HepG2 (cell line): ENCODE results near the gene NES. TPM values are rescaled to one million over a fixed set of nuclear protein-coding genes. Genes with fewer than 3 reads are reported as not detected.
A peak's percentile ranks its signal among the peaks of the same experiment; 100 is the strongest.

Source experiments
- ATAC-seq: fragments of 200-7000 bp; cut with Tn5 transposase; 3 replicates; pipeline ENCODE4 v1.9.1; 2020; ENCODE audit warnings: mild to moderate bottlenecking, moderate library complexity
- BruUV-seq: library from RNA; stranded (reverse); fragments of 400-500 nt; replicated peaks from 2 replicates; lab custom pipeline; 2021; lab: Mats Ljungman, UMichigan
- CTCF ChIA-PET: fragments of 300-600 bp; formaldehyde crosslinking; extraction: SDS; loops from one replicate; lab custom pipeline; 2021; ENCODE audit warnings: low total read pairs, inconsistent platforms, low intra/inter-chr PET ratio; lab: Yijun Ruan, JAX
- POLR2A ChIA-PET: fragments of 350-600 bp; sonication (Branson Sonifier 250); formaldehyde crosslinking; loops from one replicate; lab custom pipeline; 2020; ENCODE audit warnings: antibody characterized with exemption, inconsistent platforms; lab: Yijun Ruan, JAX
- DNase-seq: peaks from one replicate; pipeline ENCODE4 v3.0.0-alpha.2; 2015; ENCODE audit warnings: low spot score
- FAIRE-seq: peaks from 3 replicates; lab custom pipeline; 2011; peaks lifted over from hg19 to GRCh38; lab: Jason Lieb, UNC
- H2AFZ ChIP-seq: one replicate; pipeline ENCODE4 v1.6.1; 2011; ENCODE audit warnings: low read length, inconsistent platforms
- H3K27ac ChIP-seq: fragments of 300-600 bp; 3 replicates; pipeline ENCODE4 v1.8.0; 2011; ENCODE audit warnings: mixed run types, mild to moderate bottlenecking, mixed read lengths, low read length, inconsistent platforms; ENCODE audit not compliant: insufficient read depth; ENCODE audit errors: extremely low read length
- H3K27me3 ChIP-seq, 2 experiments: fragments of 200-600 bp in 1 of 2; 2 replicates in 1 of 2; 3 replicates in 1 of 2; pipeline versions ENCODE4 v1.6.0 to v1.8.0; 2011; ENCODE audit warnings: low read length in 2 of 2, mild to moderate bottlenecking in 2 of 2, moderate library complexity in 2 of 2, inconsistent platforms in 1 of 2; ENCODE audit not compliant: insufficient read depth in 2 of 2, control insufficient read depth in 1 of 2
- H3K36me3 ChIP-seq, 2 experiments: fragments of 200-600 bp in 1 of 2; replicated peaks in 1 of 2; 2 replicates in 1 of 2; 3 replicates in 1 of 2; pipeline versions ENCODE4 v1.5.1 to v1.8.0; 2011; ENCODE audit warnings: low read length in 2 of 2, inconsistent platforms in 1 of 2; ENCODE audit not compliant: insufficient read depth in 2 of 2, control insufficient read depth in 1 of 2
- H3K4me1 ChIP-seq: 2 replicates; pipeline ENCODE4 v1.5.1; 2012; ENCODE audit warnings: low read length, inconsistent platforms; ENCODE audit not compliant: insufficient read depth
- H3K4me2 ChIP-seq: 2 replicates; pipeline ENCODE4 v1.6.0; 2011; ENCODE audit warnings: low read depth, low read length, inconsistent platforms
- H3K4me3 ChIP-seq, 3 experiments: fragments of 200-600 bp in 1 of 3; sonication (generic), shearing (Covaris generic) in 1 of 3; replicated peaks in 1 of 3; 2 replicates each; pipeline ENCODE4 v1.5.1; 2011 to 2016; ENCODE audit warnings: low read length in 3 of 3, inconsistent platforms in 2 of 3, low read depth in 2 of 3, mild to moderate bottlenecking in 2 of 3, control low read depth in 1 of 3, mixed read lengths in 1 of 3; ENCODE audit not compliant: insufficient read depth in 1 of 3
- H3K79me2 ChIP-seq: one replicate; pipeline ENCODE4 v1.6.1; 2011; ENCODE audit warnings: low read length, inconsistent platforms; ENCODE audit not compliant: insufficient read depth
- H3K9ac ChIP-seq: 2 replicates; pipeline ENCODE4 v1.6.0; 2011; ENCODE audit warnings: mild to moderate bottlenecking, low read depth, low read length, inconsistent platforms; ENCODE audit not compliant: insufficient read depth
- H3K9me3 ChIP-seq: 2 replicates; pipeline ENCODE4 v1.5.1; 2012; ENCODE audit warnings: mild to moderate bottlenecking, low read length
- H4K20me1 ChIP-seq: 2 replicates; pipeline ENCODE4 v1.6.0; 2011; ENCODE audit warnings: inconsistent platforms, mild to moderate bottlenecking, low read length, moderate library complexity; ENCODE audit not compliant: insufficient read depth
- AGO1 ChIP-seq: fragments of 200-400 bp; formaldehyde crosslinking; IDR thresholded peaks from 2 replicates; pipeline ENCODE4 v1.6.1; 2017; ENCODE audit warnings: mild to moderate bottlenecking, low read depth, low read length, moderate library complexity; ENCODE audit not compliant: poor library complexity, severe bottlenecking
- FOXC1 ChIP-seq: sonication (generic); formaldehyde crosslinking; IDR thresholded peaks from 2 replicates; pipeline ENCODE4 v1.8.0; 2022; ENCODE audit warnings: mild to moderate bottlenecking, missing genetic modification reagents, borderline replicate concordance
- HNRNPK ChIP-seq: fragments of 200-400 bp; formaldehyde crosslinking; IDR thresholded peaks from 2 replicates; pipeline ENCODE4 v1.6.1; 2018; ENCODE audit warnings: low read length, low read depth, moderate library complexity, mild to moderate bottlenecking; ENCODE audit not compliant: poor library complexity, severe bottlenecking
- NONO ChIP-seq, 2 experiments: fragments of 450-650 bp in 1 of 2; sonication (generic) in 1 of 2; formaldehyde crosslinking in 1 of 2; IDR thresholded peaks in 1 of 2; conservative IDR thresholded peaks in 1 of 2; 2 replicates each; pipeline versions ENCODE4 v1.6.1 to v1.8.0; 2017 to 2022; ENCODE audit warnings: mild to moderate bottlenecking in 1 of 2, missing genetic modification reagents in 1 of 2, moderate library complexity in 1 of 2
- RAD21 ChIP-seq: fragments of 450-650 bp; formaldehyde crosslinking; IDR thresholded peaks from 2 replicates; pipeline ENCODE4 v1.5.0; 2020; ENCODE audit warnings: mild to moderate bottlenecking
- SIN3A ChIP-seq: IDR thresholded peaks from 2 replicates; pipeline ENCODE4 v1.6.1; 2011; ENCODE audit warnings: low read depth, mild to moderate bottlenecking, control low read depth, low read length, borderline replicate concordance
- SSRP1 ChIP-seq: IDR thresholded peaks from 2 replicates; pipeline ENCODE4 v1.6.1; 2016; ENCODE audit warnings: control low read depth
- ZBTB38 ChIP-seq: sonication (generic); formaldehyde crosslinking; IDR thresholded peaks from 2 replicates; pipeline ENCODE4 v1.5.1; 2020; ENCODE audit warnings: mild to moderate bottlenecking, missing genetic modification reagents
- ZNF274 ChIP-seq: sonication (generic); formaldehyde crosslinking; IDR thresholded peaks from 2 replicates; pipeline ENCODE4 v1.5.1; 2020; ENCODE audit warnings: mild to moderate bottlenecking, missing genetic modification reagents
- ZNF547 ChIP-seq: sonication (generic); formaldehyde crosslinking; IDR thresholded peaks from 2 replicates; pipeline ENCODE4 v1.5.1; 2020; ENCODE audit warnings: mild to moderate bottlenecking, missing genetic modification reagents
- ZNF619 ChIP-seq: sonication (generic); formaldehyde crosslinking; IDR thresholded peaks from 2 replicates; pipeline ENCODE4 v1.4.0; 2020; ENCODE audit warnings: mild to moderate bottlenecking, missing genetic modification reagents
- ZNF746 ChIP-seq: sonication (generic); formaldehyde crosslinking; IDR thresholded peaks from 2 replicates; pipeline ENCODE4 v1.8.0; 2022; ENCODE audit warnings: mild to moderate bottlenecking, missing genetic modification reagents
- WGBS: methylation state at CpG from one replicate; pipeline ENCODE4 v1.1.6; 2017; ENCODE audit warnings: low lambda C conversion rate; 5-methylcytosine and 5-hydroxymethylcytosine counted together
- in situ Hi-C: cut with HindIII; loops from 2 replicates; pipeline ENCODE4 v1.10.0; 2017; ENCODE audit warnings: low pct_unique_long_range_greater_than_20kb; ENCODE audit not compliant: extremely low pct_ligation_motif_present
- intact Hi-C: fragments of 100-400 bp; cut with micrococcal nuclease; formaldehyde crosslinking; loops from one replicate; pipeline ENCODE4 v1.10.0; 2022; ENCODE audit not compliant: unreplicated experiment
- polyA plus RNA-seq, 8 experiments: library from polyadenylated mRNA; depleted of rRNA in 3 of 8; stranded (reverse) in 7 of 8; unstranded in 1 of 8; fragments of >200 nt; fragmentation: Illumina TruSeq in 4 of 8; extraction: Trizol in 4 of 8; gene quantifications; 2 replicates each; pipeline versions ENCODE4 v1.2.1 to v1.2.3, GENCODE V29; 2011 to 2016; ENCODE audit warnings: low read depth in 4 of 8, missing spikeins in 1 of 8, mixed read lengths in 1 of 8; ENCODE audit not compliant: insufficient read depth in 1 of 8
- total RNA-seq, 5 experiments: library from RNA; depleted of rRNA; stranded (reverse); fragments of >200 nt; fragmentation: Illumina TruSeq; extraction: Trizol; gene quantifications; 2 replicates each; pipeline ENCODE4 v1.2.3, GENCODE V29; 2016; ENCODE audit warnings: low read depth in 1 of 5
- TF ChIP-seq, protein P1 (sequence below): sonication (generic); formaldehyde crosslinking; IDR thresholded peaks from 2 replicates; pipeline ENCODE4 v1.4.0; 2020; ENCODE audit warnings: missing genetic modification reagents
- TF ChIP-seq, protein P2 (sequence below): sonication (generic); formaldehyde crosslinking; IDR thresholded peaks from 2 replicates; pipeline ENCODE4 v1.9.0; 2021; ENCODE audit warnings: missing genetic modification reagents, mild to moderate bottlenecking, borderline replicate concordance
- TF ChIP-seq, protein P3 (sequence below): IDR thresholded peaks from 2 replicates; pipeline ENCODE4 v1.6.1; 2018; ENCODE audit warnings: missing genetic modification reagents

Gene NES
- total and polyA plus RNA-seq, 2 of the 13 experiments (the other 11 are each of a cell fraction or from before 2014, with no cell fraction given) = 1.7 to 16.6 TPM

DNA sequence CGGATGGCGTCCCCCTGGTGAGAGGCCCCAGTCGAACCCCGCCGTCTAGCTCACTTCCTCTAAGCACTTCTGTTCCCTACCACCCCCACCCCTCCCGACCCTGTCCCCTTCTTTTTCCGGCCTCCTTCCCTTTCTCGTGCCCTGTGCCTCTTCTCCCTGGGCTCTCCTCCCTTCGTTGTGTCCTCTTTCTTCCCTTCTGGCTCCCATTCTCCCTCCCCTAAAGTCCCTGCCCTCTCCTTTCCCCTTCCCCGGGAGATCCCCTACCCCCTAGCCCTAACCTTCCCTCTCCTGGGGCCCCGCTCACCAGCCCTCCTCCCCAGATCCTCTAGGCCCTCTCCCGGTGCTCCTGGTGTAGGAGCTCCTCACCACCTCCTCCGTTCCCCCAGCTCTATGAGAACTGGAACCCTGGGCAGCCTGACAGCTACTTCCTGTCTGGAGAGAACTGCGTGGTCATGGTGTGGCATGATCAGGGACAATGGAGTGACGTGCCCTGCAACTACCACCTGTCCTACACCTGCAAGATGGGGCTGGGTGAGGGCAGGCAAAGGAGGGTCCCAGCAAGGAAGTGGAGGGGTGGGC is 19.4 kb downstream of the NES start (continued):
- TF ChIP-seq ZNF547 (CRISPR knock-in tag) (0 out of 2 replicates have a peak, but pooled peaks have one; percentile 68), ZNF274 (peak; percentile 70; the same call in 1 of the 2 replicates), HNRNPK (peak; percentile 31), ZNF746 (CRISPR knock-in tag) (no peak)
- TF ChIP-seq, protein P1, sequence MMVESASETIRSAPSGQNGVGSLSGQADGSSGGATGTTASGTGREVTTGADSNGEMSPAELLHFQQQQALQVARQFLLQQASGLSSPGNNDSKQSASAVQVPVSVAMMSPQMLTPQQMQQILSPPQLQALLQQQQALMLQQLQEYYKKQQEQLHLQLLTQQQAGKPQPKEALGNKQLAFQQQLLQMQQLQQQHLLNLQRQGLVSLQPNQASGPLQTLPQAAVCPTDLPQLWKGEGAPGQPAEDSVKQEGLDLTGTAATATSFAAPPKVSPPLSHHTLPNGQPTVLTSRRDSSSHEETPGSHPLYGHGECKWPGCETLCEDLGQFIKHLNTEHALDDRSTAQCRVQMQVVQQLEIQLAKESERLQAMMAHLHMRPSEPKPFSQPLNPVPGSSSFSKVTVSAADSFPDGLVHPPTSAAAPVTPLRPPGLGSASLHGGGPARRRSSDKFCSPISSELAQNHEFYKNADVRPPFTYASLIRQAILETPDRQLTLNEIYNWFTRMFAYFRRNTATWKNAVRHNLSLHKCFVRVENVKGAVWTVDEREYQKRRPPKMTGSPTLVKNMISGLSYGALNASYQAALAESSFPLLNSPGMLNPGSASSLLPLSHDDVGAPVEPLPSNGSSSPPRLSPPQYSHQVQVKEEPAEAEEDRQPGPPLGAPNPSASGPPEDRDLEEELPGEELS = no peak
- TF ChIP-seq, all 625 proteins: peak for 11

DNA sequence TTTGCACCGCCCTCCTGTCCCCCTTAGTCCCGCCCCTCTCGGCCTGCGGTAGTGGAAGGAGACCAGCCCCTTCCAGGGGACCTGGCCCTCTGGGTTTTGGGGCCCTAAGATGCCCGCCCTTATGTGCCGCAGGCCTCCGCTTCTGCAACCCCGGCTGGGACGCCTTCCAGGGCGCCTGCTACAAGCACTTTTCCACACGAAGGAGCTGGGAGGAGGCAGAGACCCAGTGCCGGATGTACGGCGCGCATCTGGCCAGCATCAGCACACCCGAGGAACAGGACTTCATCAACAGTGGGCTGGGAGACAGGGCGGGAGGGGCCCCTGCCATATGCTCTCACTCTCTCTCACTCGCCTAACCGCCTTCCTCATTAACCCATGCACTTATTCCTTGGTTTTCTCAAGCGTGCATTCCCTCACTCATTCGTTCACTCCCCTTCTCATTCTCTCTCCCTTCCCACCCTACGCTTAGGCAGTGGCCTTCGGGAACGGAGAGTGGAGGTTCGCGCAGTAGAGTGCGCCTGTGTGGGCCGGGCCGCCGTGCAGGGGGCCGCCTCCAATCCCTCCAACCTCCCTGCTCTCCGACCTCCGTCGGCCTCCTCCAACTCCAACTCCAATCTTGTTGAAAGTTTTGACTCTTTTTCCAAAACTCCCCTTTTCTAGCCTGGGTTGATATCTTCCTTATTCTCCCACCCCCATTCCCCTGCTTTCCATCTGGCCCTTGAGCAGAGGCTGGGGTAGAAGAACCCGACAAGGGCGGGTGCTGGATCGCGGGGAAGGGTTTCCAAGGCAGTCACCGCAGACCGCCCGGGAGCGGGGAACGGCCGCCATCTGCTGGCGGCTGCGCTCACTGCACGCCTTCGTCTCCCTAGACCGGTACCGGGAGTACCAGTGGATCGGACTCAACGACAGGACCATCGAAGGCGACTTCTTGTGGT is 20.1 kb downstream of the NES start:
- H3K27ac ChIP-seq = no peak overlapping the region
- H2AFZ ChIP-seq = no peak overlapping the region
- FAIRE-seq (no peak), ATAC-seq (peak; percentile 12), DNase-seq (no peak)
- intact Hi-C loops = loop anchor here (1.0 kb wide), 1 partner anchor 32 kb away; no protein-coding TSS in a partner anchor
- WGBS = 68% methylated on average over 47 of the region's 54 CpGs
- POLR2A ChIA-PET = interaction anchor here (11.4 kb wide), 1 partner anchor 17 kb away, joined by 189 read pairs; the partner anchor contains the start of gene NES
- H3K36me3 ChIP-seq = peaks cover 1 to 5% of the 10 kb centered on the region in 2 experiments; a peak in 1 of 5 replicates
- in situ Hi-C loops = no loop called here
- no peaks in the 10 kb centered on the region; a peak in 1 of 5 replicates for H3K27me3 ChIP-seq
- no peaks in the 10 kb centered on the region for H3K9me3 ChIP-seq
- H3K4me3 ChIP-seq = peak overlapping the region in 1 of 3 experiments; percentile 56; a peak in 2 of 6 replicates
- H4K20me1 ChIP-seq = peaks cover 78% of the 10 kb centered on the region
- H3K79me2 ChIP-seq = peaks cover 20% of the 10 kb centered on the region
- H3K9ac ChIP-seq = no peak overlapping the region
- CTCF ChIA-PET = interaction anchor here (1.7 to 6.4 kb wide), 4 partner anchors 21 to 38 kb away, joined by 4 to 166 read pairs (median 12); partner anchors contain the start of genes HAPLN2 and NES
- BruUV-seq = no TSS peak
- peaks cover 51% of the 10 kb centered on the region for H3K4me1 ChIP-seq
- peak overlapping the region; percentile 96 for H3K4me2 ChIP-seq
- no peak for TF ChIP-seq SIN3A
- TF ChIP-seq FOXC1 (CRISPR knock-in tag) = peak; percentile 33; the same call in 1 of the 2 replicates
- TF ChIP-seq, protein P2, sequence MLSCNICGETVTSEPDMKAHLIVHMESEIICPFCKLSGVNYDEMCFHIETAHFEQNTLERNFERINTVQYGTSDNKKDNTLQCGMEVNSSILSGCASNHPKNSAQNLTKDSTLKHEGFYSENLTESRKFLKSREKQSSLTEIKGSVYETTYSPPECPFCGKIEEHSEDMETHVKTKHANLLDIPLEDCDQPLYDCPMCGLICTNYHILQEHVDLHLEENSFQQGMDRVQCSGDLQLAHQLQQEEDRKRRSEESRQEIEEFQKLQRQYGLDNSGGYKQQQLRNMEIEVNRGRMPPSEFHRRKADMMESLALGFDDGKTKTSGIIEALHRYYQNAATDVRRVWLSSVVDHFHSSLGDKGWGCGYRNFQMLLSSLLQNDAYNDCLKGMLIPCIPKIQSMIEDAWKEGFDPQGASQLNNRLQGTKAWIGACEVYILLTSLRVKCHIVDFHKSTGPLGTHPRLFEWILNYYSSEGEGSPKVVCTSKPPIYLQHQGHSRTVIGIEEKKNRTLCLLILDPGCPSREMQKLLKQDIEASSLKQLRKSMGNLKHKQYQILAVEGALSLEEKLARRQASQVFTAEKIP = no peak
- TF ChIP-seq RAD21 = peak; percentile 72
- TF ChIP-seq SSRP1 (CRISPR knock-in tag) = 0 out of 2 replicates have a peak, but pooled peaks have one; percentile 32
- no peak for TF ChIP-seq ZNF619 (CRISPR knock-in tag)
- TF ChIP-seq NONO (IDR thresholded peaks at IDR 0.05) = no peak
- no peak for TF ChIP-seq NONO (CRISPR knock-in tag; conservative IDR thresholded peaks at IDR 0.05)
- 0 out of 2 replicates have a peak, but pooled peaks have one; percentile 5 for TF ChIP-seq ZBTB38 (CRISPR knock-in tag)
- TF ChIP-seq, protein P3, sequence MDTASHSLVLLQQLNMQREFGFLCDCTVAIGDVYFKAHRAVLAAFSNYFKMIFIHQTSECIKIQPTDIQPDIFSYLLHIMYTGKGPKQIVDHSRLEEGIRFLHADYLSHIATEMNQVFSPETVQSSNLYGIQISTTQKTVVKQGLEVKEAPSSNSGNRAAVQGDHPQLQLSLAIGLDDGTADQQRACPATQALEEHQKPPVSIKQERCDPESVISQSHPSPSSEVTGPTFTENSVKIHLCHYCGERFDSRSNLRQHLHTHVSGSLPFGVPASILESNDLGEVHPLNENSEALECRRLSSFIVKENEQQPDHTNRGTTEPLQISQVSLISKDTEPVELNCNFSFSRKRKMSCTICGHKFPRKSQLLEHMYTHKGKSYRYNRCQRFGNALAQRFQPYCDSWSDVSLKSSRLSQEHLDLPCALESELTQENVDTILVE (CRISPR knock-in tag) = no peak
- peak; percentile 86 for TF ChIP-seq AGO1
